GM23248 (cell line): Measurements from ENCODE around the gene TRERF1. TPM values are rescaled to one million over a fixed set of nuclear protein-coding genes. Genes with fewer than 3 reads are reported as not detected.

Experiments used
- DNase-seq: peaks from one replicate; pipeline ENCODE4 v3.0.0-alpha.2; 2015
- H2AFZ ChIP-seq: fragments of 200-600 bp; sonication (generic); 2 replicates; pipeline ENCODE4 v1.6.1; 2016; ENCODE audit warnings: antibody characterized with exemption
- H3F3A ChIP-seq: fragments of 200-600 bp; sonication (generic); 2 replicates; pipeline ENCODE4 v1.6.1; 2016; ENCODE audit warnings: mild to moderate bottlenecking, antibody characterized with exemption, mixed run types; ENCODE audit not compliant: insufficient read depth
- H3K27ac ChIP-seq: fragments of 200-600 bp; sonication (generic); 2 replicates; pipeline ENCODE4 v1.5.1; 2016; ENCODE audit warnings: mild to moderate bottlenecking
- H3K27me3 ChIP-seq: fragments of 200-600 bp; sonication (generic); replicated peaks from 2 replicates; pipeline ENCODE4 v1.6.1; 2016; ENCODE audit warnings: mild to moderate bottlenecking; ENCODE audit not compliant: insufficient read depth
- H3K36me3 ChIP-seq: fragments of 200-600 bp; sonication (generic); 2 replicates; pipeline ENCODE4 v1.6.1; 2016; ENCODE audit warnings: low read depth, mild to moderate bottlenecking
- H3K4me1 ChIP-seq: fragments of 200-600 bp; sonication (generic); 2 replicates; pipeline ENCODE4 v1.6.1; 2016; ENCODE audit warnings: mild to moderate bottlenecking; ENCODE audit not compliant: insufficient read depth
- H3K4me2 ChIP-seq: fragments of 200-600 bp; sonication (generic); one replicate; pipeline ENCODE4 v1.6.1; 2016; ENCODE audit warnings: mild to moderate bottlenecking; ENCODE audit not compliant: unreplicated experiment
- H3K4me3 ChIP-seq: fragments of 200-600 bp; sonication (generic); 2 replicates; pipeline ENCODE4 v1.5.1; 2016; ENCODE audit warnings: mild to moderate bottlenecking
- H3K79me2 ChIP-seq: fragments of 200-600 bp; sonication (generic); 2 replicates; pipeline ENCODE4 v1.6.1; 2016; ENCODE audit warnings: mild to moderate bottlenecking; ENCODE audit not compliant: insufficient read depth
- H3K9ac ChIP-seq: fragments of 200-600 bp; sonication (generic); 2 replicates; pipeline ENCODE4 v1.6.1; 2016; ENCODE audit warnings: mild to moderate bottlenecking
- H3K9me2 ChIP-seq: fragments of 200-600 bp; sonication (generic); 2 replicates; pipeline ENCODE4 v1.6.1; 2016; ENCODE audit warnings: mixed run types, mild to moderate bottlenecking, moderate library complexity; ENCODE audit not compliant: insufficient read depth
- H3K9me3 ChIP-seq: fragments of 200-600 bp; sonication (generic); one replicate; pipeline ENCODE4 v1.6.1; 2017; ENCODE audit warnings: low read depth
- H4K20me1 ChIP-seq: fragments of 200-600 bp; sonication (generic); 2 replicates; pipeline ENCODE4 v1.6.0; 2016; ENCODE audit not compliant: insufficient read depth
- EZH2 ChIP-seq: fragments of 200-600 bp; sonication (generic); IDR thresholded peaks from 2 replicates; pipeline ENCODE4 v1.6.1; 2018; ENCODE audit warnings: antibody characterized with exemption, mild to moderate bottlenecking; ENCODE audit not compliant: insufficient read depth, poor library complexity, severe bottlenecking
- EZH2phosphoT487 ChIP-seq: fragments of 200-600 bp; sonication (generic); IDR thresholded peaks from 2 replicates; pipeline ENCODE4 v1.6.1; 2018; ENCODE audit warnings: antibody characterized with exemption, moderate library complexity, mild to moderate bottlenecking, low read depth; ENCODE audit not compliant: insufficient read depth
- WGBS, 2 experiments: methylation state at CpG; one replicate each; pipeline ENCODE4 v1.1.6; 2015 to 2017; ENCODE audit warnings: low lambda C conversion rate in 2 of 2, low coverage in 1 of 2; ENCODE audit errors: missing lambda C conversion rate in 2 of 2; 5-methylcytosine and 5-hydroxymethylcytosine counted together
- in situ Hi-C: fragments of 300-500 bp; cut with MboI; formaldehyde crosslinking; loops from 2 replicates; pipeline ENCODE4 v1.15.0; 2020
- polyA plus RNA-seq: library from polyadenylated mRNA; unstranded; fragments of >200 nt; fragmentation: Nextera tagmentation; extraction: Ambion mirVana; gene quantifications from 2 replicates; pipeline ENCODE4 v1.2.1, GENCODE V29; 2016
- total RNA-seq: library from RNA; depleted of rRNA; stranded (reverse); fragments of >200 nt; shearing (Covaris generic); gene quantifications from 2 replicates; pipeline ENCODE4 v1.2.3, GENCODE V29; 2014

TRERF1 gene
- total and polyA plus RNA-seq, 2 experiments from 2014 or later = 2.7 to 3.1 TPM

DNA sequence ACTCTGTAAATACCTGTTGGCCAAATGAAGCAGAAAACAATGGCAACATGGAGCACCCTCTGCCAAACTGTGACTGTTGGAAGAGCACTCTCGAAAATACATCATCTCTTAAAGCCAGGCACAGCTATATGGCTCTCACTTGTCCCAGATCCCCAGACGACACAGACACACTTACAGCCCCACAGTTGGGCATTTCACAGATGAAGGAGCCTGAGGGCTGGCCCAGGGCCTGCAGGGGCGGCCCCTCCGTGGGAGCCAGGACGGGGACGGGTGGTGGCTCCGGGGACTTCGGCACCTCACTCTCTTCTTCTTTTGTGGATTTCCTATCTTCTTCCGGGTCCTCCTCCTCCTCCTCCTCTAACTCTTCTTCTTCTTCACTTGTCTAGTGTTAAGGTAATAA, 215.7 kb downstream of the TRERF1 start:
- WGBS, 2 experiments = 80 to 85% methylated on average over 8 to 9 of the region's 9 CpGs
- no peak for DNase-seq
- in situ Hi-C loops = no loop called here

DNA sequence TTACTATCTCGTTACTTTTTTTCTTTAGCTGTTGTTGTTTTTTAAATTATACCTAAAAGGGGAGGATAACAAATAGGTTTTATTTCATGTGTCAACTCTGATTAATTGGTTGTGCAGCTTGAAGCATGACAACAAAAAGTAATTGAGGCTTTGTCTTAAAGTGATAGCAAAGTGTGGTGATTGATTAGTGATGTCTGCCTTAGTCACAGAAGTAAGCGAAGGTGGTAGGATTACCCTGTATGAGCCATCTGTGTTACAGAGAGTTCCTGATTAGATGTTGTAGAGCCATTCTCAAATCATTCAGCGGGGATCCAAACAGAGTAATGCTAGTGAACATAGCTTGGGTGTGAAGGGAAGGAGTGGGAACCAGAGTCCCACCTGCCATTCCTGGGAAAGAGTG, 219.7 kb downstream of the TRERF1 start:
- no peaks in the 10 kb centered on the region for H3K79me2 ChIP-seq
- in situ Hi-C loops = no loop called here
- 90 to 94% methylated on average over 3 of the region's 3 CpGs for WGBS, 2 experiments

More for the DNA sequence above, 215.7 kb downstream of the TRERF1 start:
- H3K27ac ChIP-seq = no peak overlapping the region
- no peaks in the 10 kb centered on the region for H4K20me1 ChIP-seq
- no peak overlapping the region for H2AFZ ChIP-seq
- H3K9me3 ChIP-seq = no peaks in the 10 kb centered on the region
- no peaks in the 10 kb centered on the region for H3K27me3 ChIP-seq
- no peaks in the 10 kb centered on the region for H3K79me2 ChIP-seq
- H3F3A ChIP-seq = peaks cover 23% of the 10 kb centered on the region
- H3K4me1 ChIP-seq = peaks cover 16% of the 10 kb centered on the region
- H3K9me2 ChIP-seq = no peaks in the 10 kb centered on the region
- H3K4me3 ChIP-seq = no peak overlapping the region
- no peak overlapping the region for H3K9ac ChIP-seq
- TF ChIP-seq EZH2phosphoT487 = no peak
- TF ChIP-seq EZH2 = no peak
- no peak overlapping the region for H3K4me2 ChIP-seq
- H3K36me3 ChIP-seq = no peaks in the 10 kb centered on the region

GRCh38 chr6:42230345-42231321, 221.1 kb downstream of the TRERF1 start:
- peak; percentile 32 for DNase-seq
- WGBS, 2 experiments = 69% methylated on average over 8 of the region's 8 CpGs
- in situ Hi-C loops = no loop called here
- Histone ChIP-seq H3K27me3 (no peaks in the 10 kb centered on the region), H2AFZ (no peak overlapping the region), H3K9me3 (no peaks in the 10 kb centered on the region), H3K27ac (no peak overlapping the region), H3K9me2 (no peaks in the 10 kb centered on the region), H3K4me1 (peaks cover 21% of the 10 kb centered on the region), H3K79me2 (no peaks in the 10 kb centered on the region), H4K20me1 (no peaks in the 10 kb centered on the region), H3K4me3 (no peak overlapping the region), H3K4me2 (no peak overlapping the region), H3F3A (peaks cover 23% of the 10 kb centered on the region), H3K9ac (no peak overlapping the region), H3K36me3 (no peaks in the 10 kb centered on the region)
- TF ChIP-seq EZH2 (no peak), EZH2phosphoT487 (no peak)

More for the DNA sequence above, 219.7 kb downstream of the TRERF1 start:
- Histone ChIP-seq H4K20me1 (no peaks in the 10 kb centered on the region), H3K36me3 (no peaks in the 10 kb centered on the region), H3K4me1 (peaks cover 7% of the 10 kb centered on the region), H2AFZ (no peak overlapping the region), H3K9me3 (no peaks in the 10 kb centered on the region), H3K9me2 (no peaks in the 10 kb centered on the region), H3K9ac (no peak overlapping the region), H3F3A (peaks cover 10% of the 10 kb centered on the region), H3K27me3 (no peaks in the 10 kb centered on the region), H3K27ac (no peak overlapping the region), H3K4me3 (no peak overlapping the region), H3K4me2 (no peak overlapping the region)
- DNase-seq = no peak
- TF ChIP-seq EZH2 = no peak
- no peak for TF ChIP-seq EZH2phosphoT487

DNA sequence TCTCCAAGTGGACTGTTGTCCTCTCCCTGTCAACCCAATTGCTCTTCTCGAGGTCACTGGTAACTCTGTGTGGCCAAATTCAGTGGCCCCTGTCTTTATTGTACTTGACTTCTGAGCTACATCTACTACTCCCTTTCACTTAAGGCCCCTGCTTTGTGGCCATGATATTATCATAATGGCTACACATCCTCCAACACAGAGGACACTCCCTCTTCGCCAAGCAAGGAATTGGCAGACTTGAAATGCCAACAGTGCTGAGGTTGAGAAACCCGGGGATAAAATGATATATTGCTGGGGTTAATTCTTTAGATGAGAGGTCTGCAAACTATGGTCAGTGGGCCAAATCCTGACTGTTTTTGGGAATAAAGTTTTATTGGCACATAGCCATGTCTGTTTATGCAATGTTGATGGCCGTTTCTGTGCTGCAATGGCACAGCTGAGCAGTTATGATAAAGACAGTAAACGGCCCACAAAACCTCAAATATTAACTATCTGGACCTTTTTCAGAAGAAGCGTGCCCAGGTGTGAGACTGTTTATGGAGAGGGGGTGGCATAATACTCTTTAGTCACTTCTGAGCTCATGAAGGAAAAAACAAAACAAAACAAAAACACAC, 222.1 kb downstream of the TRERF1 start:
- TF ChIP-seq EZH2phosphoT487 (no peak), EZH2 (no peak)
- H3K27me3 ChIP-seq = no peaks in the 10 kb centered on the region
- H3K36me3 ChIP-seq = no peaks in the 10 kb centered on the region
- no peaks in the 10 kb centered on the region for H3K9me3 ChIP-seq
- DNase-seq = no peak
- no peak overlapping the region for H2AFZ ChIP-seq
- H3F3A ChIP-seq = peaks cover 31% of the 10 kb centered on the region
- 78 to 85% methylated on average over 6 of the region's 6 CpGs for WGBS, 2 experiments
- H3K4me2 ChIP-seq = no peak overlapping the region
- H4K20me1 ChIP-seq = no peaks in the 10 kb centered on the region
- in situ Hi-C loops = no loop called here
- no peaks in the 10 kb centered on the region for H3K79me2 ChIP-seq
- no peak overlapping the region for H3K4me3 ChIP-seq
- peaks cover 30% of the 10 kb centered on the region for H3K4me1 ChIP-seq
- H3K27ac ChIP-seq = no peak overlapping the region
- H3K9me2 ChIP-seq = no peaks in the 10 kb centered on the region
- no peak overlapping the region for H3K9ac ChIP-seq
